Measurements from ENCODE around the gene CECR2. TPM values are rescaled to one million over a fixed set of nuclear protein-coding genes. Genes with fewer than 3 reads are reported as not detected.
A peak's percentile ranks its signal among the peaks of the same experiment; 100 is the strongest.

The CECR2 gene
- total RNA-seq, 1 donor from 2014 or later, result 0.24 TPM

DNA sequence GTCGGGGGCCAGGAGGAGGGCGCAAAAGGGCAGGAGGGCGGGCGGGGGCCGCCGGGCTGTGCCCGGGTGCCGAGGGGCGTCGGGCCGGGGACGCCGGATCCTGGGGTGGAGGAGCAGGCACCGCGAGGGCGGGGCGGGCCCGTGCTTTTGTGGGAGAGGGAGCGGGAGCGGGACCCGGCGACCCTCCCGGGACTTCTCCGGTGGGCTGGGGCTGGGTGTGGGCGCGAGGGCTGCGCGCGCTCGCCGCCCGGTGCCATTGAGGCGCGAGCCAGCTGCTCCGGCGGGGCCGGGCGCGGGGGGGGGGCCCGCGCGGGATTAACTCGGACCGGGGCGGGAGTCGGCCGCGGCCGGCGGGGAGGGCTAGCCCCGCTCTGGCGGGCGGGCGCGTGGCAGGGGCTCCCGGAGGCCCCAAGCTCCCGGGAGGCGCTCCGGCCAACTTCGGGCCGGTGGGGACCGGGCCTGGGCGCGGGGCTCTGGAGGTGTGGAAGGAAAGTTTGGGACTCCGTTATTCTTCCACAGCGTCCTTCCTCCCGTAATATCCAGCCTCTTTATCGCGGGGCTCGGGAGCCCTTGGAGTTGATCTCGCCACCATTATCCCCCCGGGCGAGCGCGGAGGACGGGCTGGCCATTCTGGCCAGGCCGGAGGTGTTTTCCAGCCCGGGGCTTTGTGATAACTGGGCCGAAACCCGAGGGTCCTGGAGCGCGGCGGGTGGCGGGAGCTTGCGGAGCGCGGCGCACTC lies 936 bp downstream of the CECR2 start:
- Mint-ChIP-seq H3K27me3 (ENCODE audit: unreplicated experiment) (peaks cover 61% of the 10 kb centered on the region), H3K9me3 (ENCODE audit: unreplicated experiment) (no peaks in the 10 kb centered on the region), H3K27ac (ENCODE audit: unreplicated experiment) (no peak overlapping the region), H3K36me3 (ENCODE audit: unreplicated experiment) (peaks cover 3% of the 10 kb centered on the region), H3K4me1 (ENCODE audit: unreplicated experiment) (peaks cover 13% of the 10 kb centered on the region), H3K4me3 (ENCODE audit: unreplicated experiment) (no peak overlapping the region)
- TF ChIP-seq CTCF (IDR thresholded peaks at IDR 0.05), result no peak
- DNase-seq (ENCODE audit: extremely low spot score, unreplicated experiment), result no peak

DNA sequence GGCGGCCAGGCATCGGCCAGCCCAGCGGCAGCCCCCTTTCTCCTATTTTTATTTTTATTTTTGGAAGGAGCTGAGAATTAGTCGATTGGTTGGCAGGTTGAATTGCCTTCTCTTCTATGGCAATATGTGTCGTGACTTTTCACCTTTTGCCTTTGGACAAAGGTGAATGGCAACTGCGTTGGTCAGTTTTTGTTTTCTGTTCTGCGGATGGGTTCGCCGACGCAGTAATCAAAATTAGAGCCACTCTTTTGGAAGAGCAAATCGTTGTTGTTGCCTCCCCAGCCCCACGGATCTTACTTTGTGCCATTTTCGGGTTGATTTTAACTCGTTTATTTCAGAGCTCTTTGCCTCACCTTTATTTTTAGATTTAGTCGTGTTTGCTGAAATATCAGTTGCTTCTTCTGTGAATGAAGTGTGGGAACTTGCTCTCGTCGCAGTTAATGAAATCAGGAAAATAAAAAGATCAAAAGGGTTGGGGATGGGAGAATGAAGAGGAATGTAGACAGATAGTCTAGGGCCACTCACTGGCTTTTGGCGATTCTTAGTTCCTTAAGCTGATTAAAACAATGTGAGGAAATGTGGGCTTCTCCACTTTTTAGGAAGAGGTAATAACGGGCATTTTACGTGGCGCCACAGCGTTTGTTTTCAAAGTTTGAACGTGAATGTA lies 1.6 kb downstream of the CECR2 start:
- peak overlapping the region; percentile 21 for H3K4me3 Mint-ChIP-seq (ENCODE audit: unreplicated experiment)
- H3K27ac Mint-ChIP-seq (ENCODE audit: unreplicated experiment), result no peak overlapping the region
- peaks cover 64% of the 10 kb centered on the region for H3K27me3 Mint-ChIP-seq (ENCODE audit: unreplicated experiment)
- TF ChIP-seq CTCF (IDR thresholded peaks at IDR 0.05), result no peak
- DNase-seq (ENCODE audit: extremely low spot score, unreplicated experiment), result no peak
- H3K4me1 Mint-ChIP-seq (ENCODE audit: unreplicated experiment), result peaks cover 13% of the 10 kb centered on the region
- peaks cover 3% of the 10 kb centered on the region for H3K36me3 Mint-ChIP-seq (ENCODE audit: unreplicated experiment)
- no peaks in the 10 kb centered on the region for H3K9me3 Mint-ChIP-seq (ENCODE audit: unreplicated experiment)

- Mint-ChIP-seq H3K36me3 (ENCODE audit: unreplicated experiment) (peaks cover 3% of the 10 kb centered on the region), H3K27me3 (ENCODE audit: unreplicated experiment) (peaks cover 58% of the 10 kb centered on the region), H3K4me3 (ENCODE audit: unreplicated experiment) (no peak overlapping the region), H3K9me3 (ENCODE audit: unreplicated experiment) (no peaks in the 10 kb centered on the region), H3K27ac (ENCODE audit: unreplicated experiment) (no peak overlapping the region), H3K4me1 (ENCODE audit: unreplicated experiment) (peaks cover 13% of the 10 kb centered on the region)
- TF ChIP-seq CTCF (IDR thresholded peaks at IDR 0.05), result no peak
- DNase-seq (ENCODE audit: extremely low spot score, unreplicated experiment), result no peak
Observed at GRCh38 chr22:17371448-17371847, 2.2 kb downstream of the CECR2 start.

DNA sequence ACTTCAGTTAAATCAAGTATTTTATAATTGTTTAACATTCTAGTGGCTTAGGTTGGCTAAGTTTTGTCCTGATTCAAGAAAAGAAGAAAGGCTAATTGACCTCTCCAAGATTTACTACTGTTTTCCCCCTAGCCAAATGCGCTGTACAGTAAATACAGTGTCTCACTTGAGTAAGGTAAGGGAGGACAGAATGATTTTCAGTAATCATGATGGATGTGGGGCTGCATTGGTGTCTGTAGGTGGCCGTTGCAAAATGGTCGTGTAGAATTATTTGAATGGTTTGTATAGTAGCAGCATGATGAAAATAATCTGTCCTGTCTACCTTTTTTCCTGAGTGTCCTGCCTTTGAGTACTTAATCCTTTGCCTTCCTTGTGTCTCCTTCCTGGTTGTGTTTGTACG lies 4.6 kb downstream of the CECR2 start:
- Mint-ChIP-seq H3K4me3 (ENCODE audit: unreplicated experiment) (no peak overlapping the region), H3K4me1 (ENCODE audit: unreplicated experiment) (peaks cover 7% of the 10 kb centered on the region)

More for the DNA sequence above, 4.6 kb downstream of the CECR2 start:
- DNase-seq (ENCODE audit: extremely low spot score, unreplicated experiment), result no peak
- TF ChIP-seq CTCF (IDR thresholded peaks at IDR 0.05), result no peak
- Mint-ChIP-seq H3K27ac (ENCODE audit: unreplicated experiment) (no peak overlapping the region), H3K9me3 (ENCODE audit: unreplicated experiment) (no peaks in the 10 kb centered on the region), H3K36me3 (ENCODE audit: unreplicated experiment) (no peaks in the 10 kb centered on the region), H3K27me3 (ENCODE audit: unreplicated experiment) (peaks cover 41% of the 10 kb centered on the region)
